HUDEP-2 (cell line): Measurements from ENCODE around the gene DOCK11.
A peak's percentile ranks its signal among the peaks of the same experiment; 100 is the strongest.
"Not testable (repeated sequence)": the region's sequence is repeated elsewhere in the genome, so short reads cannot be mapped to it uniquely, and the experiment has no call there.

Experiments
- DNase-seq, 76 experiments: peaks; one replicate each; lab custom pipeline; 2025; ENCODE audit not compliant: unreplicated experiment in 76 of 76; lab: John Stamatoyannopoulos, UW

DOCK11 gene

DNA sequence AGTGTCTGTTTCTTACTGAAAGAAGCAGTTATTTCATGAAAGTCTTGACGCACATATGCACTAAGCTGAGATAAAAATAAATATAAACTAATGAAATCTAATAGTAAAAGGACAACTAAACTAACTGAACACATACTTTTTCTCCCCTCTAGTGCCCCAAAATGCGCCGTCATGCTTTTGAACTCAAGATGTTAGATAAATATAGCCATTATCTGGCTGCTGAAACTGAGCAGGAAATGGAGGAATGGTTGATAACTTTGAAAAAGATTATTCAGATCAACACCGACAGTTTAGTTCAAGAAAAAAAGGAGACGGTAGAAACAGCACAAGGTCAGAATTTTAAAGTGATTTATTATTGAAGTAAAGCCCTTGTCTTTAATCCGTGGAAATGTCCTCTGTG, 70.2 kb downstream of the DOCK11 start:
- DNase-seq = peak in 1 of 76 experiments; percentile 0

DNA sequence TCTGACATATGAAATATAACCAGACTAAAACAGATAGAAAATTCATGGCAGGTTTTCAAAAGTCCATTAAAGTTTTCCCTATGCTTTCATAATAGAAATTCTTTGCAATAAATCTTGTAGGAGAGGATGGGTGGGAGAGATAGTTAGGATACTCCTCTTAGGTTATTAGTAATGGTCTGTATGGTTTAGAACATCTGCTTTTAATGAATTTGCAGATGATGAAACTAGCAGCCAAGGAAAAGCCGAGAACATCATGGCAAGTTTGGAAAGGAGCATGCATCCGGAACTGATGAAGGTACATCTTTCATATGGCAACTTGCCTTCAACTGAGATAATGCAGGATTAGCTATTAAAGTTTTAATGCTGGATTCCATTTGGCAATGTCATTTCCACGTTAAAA, 70.7 kb downstream of the DOCK11 start:
- DNase-seq = no peak

DNA sequence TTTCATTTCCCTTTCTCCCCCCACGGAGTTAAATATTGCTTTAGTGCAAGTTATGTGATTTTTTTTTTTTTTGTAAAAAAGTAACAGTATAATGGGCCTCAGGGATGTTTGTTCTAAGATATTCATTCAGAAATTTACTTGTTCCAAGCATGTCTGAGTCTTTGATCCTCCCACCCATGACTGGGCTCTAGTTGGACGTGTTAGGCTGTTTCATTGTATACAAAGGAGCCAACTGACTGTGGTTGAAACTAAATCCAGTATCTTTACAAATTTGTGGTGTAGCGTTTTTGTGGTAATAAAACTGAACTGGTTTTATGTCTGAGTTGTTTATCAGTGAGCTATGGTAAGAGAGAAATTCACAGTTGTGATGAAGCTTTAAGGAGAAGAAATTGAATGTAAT, 74.1 kb downstream of the DOCK11 start:
- DNase-seq = no peak

DNA sequence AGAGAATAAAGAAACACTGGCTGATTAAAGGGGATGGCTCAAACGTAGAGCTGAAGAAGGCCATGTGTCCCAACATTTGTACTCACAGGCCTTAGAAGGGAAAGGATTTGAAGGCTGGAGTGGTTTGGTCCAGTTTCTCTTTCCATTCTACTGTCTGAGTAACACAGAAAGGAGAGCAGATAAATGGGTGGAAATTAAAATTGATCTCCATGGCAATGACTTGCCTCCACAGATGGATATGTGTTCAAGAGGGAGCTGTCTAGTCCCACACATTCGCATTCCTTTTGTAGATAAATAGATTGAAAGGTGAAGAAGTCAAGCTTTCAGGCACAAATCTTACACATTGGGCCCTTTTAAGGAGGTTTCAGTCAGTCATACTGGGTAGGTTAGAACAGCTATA, 74.6 kb downstream of the DOCK11 start:
- DNase-seq = no peak

DNA sequence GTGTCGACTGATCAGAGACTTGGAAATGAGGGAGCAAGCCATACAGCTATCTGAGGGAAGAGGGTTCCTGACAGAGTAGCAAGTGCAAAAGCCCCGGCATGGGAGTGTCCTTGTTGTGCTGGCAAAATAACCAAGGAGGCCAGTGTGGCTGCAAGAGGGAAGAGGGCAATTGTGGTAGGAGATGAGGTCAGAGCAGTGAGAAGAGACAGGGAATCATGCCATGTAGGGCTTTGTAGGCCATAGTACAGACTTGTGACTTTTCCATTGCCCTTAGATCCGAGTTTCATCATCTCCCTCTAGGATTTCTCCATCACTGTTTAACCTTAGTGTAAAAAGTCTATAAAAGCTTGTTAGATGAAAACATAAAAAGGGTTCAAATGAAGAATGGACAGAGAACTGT, 76.2 kb downstream of the DOCK11 start:
- DNase-seq = no peak

DNA sequence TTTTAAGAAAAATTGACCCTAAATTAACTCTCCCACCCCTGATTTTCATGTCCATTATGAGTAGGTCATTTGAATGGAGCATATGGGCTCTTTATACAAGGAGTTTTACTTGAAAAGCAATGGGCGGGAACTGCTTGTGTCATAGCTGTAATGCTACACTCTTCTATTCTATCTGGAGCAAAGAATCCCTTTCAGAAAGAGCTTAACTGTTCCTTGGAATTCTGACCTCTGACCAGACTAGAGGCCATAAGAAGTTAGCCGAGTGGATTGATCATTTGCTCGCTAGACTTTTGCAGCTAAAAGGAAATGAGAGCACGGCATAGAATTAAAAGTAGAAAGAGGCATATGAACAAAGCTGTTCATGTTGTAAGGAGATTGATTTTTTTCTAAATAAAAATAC, 79.1 kb downstream of the DOCK11 start:
- DNase-seq = no peak

DNA sequence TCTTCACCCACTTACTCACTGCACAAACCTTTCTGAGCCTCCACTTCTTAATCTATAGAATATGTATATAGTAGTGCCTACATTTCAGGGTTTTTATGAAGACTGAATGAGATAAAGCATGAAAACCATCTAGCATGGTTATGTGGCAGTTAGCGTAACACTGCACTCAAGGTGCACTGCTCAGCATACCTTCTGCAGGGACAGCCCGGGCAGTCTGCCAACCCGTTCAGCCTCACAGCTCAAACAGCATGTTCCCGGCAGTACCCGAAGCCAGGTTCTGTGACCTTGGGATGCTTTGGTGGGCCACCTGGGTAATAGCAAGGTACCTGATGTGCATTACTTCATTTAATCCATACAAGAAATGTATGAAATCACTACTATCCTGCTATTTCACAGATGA, 81.4 kb downstream of the DOCK11 start:
- no peak for DNase-seq

DNA sequence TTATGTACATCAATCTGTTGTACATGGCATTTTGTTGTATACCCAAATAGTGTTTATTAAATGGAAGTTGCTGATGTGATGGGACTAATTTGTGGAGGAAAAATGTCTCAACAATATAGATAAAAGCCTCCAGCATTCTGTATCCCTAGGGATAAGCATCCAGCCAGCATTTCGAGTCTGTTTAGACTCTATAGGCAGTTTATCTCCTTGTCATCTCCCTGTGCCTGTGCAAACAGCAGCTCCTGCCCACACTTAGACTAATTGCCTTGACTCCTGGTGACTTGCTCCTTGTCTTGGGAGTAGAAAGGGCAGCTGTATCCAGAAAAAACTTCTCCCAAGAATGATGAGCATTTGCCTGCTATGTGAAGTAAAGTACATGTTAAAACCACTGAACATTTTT, 83.8 kb downstream of the DOCK11 start:
- no peak for DNase-seq

DNA sequence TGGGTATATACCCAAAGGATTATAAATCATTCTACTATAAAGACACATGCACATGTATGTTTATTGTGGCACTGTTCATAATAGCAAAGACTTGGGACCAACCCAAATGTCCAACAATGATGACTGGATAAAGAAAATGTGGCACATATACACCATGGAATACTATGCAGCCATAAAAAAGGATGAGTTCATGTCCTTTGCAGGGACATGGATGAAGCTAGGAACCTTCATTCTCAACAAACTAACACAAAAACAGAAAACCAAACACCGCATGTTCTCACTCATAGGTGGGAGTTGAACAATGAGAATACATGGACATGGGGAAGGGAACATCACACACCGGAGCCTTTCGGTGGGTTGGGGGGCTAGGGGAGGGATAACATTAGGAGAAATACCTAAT, 87.3 kb downstream of the DOCK11 start:
- DNase-seq = not testable (repeated sequence)

DNA sequence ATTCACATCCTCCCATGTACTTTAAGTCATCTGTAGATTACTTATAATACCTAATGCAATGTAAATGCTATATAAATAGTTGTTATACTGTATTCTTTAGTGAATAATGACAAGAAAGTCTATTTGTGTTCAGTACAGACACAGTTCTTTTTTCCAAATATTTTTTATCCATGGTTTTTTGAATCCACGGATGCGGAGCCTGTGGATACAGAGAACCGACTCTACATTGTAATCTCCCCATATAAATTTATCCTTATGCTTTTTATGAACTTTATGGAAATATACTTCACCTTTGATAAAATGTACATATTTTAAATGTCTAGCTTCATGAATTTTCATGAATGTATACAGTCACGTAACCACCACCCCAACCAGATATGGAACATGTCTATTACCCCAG, 88.2 kb downstream of the DOCK11 start:
- no peak for DNase-seq

DNA sequence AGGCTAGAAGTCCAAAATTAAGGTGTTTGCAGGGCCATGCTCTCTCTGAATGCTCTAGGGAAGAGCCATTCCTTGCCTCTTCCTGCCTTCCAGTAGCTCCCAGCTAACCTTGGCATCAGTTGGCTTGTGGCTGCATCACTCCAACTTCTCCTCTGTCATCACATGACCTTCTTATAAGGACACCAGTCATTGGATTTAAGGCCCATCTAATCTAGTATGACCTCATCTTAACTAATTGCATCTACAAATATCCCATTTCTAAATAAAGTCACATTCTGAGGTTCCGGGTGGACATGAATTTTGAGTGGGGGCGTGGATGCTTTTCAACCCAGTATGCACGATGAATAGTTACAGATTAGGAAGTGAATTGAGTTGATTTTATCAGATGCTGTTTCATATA, 89.7 kb downstream of the DOCK11 start:
- DNase-seq = no peak

DNA sequence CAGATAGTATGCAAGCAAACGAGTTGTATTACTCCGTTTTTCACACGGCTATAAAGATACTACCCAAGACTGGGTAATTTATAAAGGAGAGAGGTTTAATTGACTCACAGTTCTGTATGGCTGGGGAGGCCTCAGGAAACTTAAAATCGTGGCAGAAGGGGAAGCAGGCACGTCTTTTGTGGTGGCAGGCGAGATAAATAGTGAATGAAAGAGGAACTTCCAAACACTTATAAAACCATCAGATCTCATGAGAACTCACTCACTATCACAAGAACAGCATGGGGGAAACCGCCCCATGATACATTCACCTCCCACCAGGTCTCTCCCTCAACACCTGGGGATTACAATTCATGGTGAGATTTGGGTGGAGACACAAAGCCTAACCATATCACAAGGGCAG, 90.6 kb downstream of the DOCK11 start:
- not testable (repeated sequence) for DNase-seq

DNA sequence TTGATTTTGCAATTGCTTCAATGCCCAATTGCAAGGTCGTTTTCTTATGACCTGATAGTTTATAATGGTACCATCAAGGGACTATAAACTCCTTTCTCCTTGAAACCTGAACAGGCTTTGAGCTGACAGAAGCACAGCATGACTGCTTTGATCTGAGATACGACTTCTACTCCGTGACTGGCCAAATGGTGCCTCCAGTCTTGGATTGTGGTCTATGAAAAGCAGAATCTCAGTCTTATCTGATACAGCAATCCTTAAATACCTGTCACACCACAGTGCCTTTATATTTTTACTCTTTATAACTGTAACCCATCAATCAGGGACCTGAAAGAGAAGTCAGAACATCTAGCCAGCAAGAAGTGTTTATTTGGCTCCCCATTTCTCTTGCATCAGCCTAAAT, 93.1 kb downstream of the DOCK11 start:
- DNase-seq = no peak

DNA sequence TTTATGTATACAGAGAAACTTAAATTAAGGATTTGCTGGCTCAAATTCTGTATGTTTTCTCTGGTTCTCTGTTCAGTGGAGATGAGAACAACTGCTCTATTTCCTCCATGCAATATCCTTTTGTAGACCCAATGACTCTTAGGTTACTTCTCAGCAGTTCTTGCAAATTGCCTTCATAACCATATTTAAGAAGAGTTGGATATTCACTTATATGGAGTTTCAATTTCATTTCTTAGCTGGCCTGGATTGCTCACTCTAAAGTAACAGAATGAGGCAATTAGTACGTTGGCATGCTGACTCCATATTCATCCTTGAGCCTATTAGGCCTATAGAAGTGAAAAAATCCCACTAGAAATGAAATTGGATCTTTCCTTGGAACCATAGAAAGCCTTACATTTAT, 93.6 kb downstream of the DOCK11 start:
- no peak for DNase-seq

DNA sequence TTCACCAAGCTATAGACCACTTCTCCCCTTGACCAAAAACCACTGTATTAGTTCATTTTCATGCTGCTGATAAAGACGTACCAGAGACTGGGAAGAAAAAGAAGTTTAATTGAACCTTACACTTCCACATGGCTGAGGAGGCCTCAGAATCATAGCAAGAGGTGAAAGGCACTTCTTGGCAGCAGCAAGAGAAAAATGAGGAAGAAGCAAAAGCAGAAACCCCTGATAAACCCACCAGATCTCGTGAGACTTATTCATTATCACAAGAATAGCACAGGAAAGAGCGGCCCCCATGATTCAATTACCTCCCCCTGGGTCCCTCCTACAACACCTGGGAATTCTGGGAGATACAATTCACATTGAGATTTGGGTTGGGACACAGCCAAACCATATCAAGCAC, 97.8 kb downstream of the DOCK11 start:
- no peak for DNase-seq

DNA sequence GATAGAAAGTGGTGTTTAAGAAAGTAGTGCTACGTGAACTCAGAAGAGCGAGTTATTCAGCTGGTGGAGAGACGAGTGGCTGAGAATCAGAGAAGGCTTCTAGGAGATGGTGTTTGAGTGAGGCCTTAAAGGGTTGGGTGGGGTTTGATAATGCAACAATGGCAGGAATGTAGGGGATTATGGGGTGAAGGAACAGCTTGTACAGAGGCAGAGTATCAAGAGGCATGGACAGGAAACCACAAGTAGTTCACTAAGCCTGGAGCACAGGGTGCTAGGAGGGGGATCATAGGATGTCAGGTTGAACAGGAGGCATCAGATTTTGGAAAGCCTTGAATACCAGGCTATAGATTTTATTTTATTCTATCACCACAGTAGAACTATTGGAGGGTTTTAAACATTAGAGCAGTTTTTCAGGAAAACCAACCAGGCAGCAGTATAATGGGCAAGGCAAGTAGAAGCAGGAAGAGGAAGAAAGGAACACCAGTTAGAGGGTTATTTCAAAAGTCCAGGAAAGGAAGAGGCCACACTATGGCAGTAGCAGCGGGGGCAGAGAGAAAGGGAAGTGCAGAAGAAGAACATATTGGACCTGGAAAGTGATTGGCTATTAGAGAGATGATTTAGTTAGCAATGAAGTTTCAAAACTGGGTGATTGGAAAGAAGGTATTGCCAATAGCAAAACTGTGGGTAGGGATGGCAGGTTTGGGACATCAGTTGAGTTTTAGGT, 99.2 kb downstream of the DOCK11 start:
- DNase-seq = no peak

DNA sequence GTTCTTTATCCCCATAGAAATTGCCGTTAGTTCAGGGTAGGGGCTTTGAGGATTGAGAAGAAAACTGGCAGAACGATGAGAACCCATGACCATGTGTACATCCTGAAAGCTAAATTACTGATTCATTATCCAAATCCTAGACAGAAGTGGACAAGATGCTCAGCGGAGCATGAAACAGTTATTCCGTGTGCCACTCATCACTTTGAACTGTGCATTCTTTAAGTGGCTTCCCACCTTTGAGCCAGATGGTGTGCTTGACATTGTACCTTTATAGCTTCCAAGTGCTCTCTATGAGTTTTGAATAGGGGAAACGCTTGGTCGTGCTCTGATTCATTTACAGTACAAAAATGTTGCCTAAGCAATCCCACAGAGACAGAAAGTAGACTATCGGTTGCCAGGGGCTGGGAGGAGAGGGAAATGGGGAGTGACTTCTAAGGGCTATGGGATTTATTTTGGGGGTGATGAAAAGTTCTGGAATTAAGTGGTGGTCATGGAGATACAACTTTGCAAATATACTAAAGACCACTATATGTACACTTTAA, 100.0 kb downstream of the DOCK11 start:
- DNase-seq = no peak

DNA sequence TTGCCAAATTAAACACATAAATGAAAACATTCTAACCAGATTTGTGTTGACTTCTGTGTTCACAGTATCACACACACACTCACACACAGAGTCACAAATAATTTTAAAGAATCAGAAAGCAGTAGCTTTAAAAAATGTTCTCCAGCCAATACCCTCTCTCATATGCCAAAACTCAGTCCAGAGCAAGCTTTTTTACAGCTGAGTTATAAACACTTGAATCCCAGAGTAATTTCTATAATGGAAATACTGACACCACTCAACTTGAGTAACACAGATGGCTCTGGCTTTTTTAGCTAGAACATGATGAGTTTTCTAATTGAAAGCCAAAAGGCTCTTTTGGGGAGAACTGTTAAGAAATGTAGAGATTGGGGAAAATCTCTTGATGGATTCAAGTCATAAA, 100.8 kb downstream of the DOCK11 start:
- DNase-seq = no peak

DNA sequence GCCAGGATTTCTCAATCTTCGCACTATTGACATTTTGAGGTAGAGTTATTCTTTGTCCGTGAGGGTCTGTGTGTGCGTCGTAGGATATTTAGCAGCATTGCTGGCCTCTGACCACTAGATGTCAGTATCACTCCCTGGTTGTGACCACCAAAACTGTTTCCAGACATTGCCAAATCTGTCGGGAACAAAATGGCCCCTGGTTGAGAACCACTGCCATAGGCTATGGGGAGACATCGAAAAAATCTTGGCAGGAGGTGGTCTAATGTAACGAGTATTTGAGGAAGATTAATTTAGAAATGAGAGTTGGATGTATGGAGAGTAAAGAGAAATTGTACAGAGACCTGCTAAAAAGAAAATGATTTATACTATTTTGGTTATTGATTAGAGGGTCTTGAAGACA, 108.4 kb downstream of the DOCK11 start:
- peak in 43 of 76 experiments; percentile 0 to 56 (median 12) for DNase-seq

DNA sequence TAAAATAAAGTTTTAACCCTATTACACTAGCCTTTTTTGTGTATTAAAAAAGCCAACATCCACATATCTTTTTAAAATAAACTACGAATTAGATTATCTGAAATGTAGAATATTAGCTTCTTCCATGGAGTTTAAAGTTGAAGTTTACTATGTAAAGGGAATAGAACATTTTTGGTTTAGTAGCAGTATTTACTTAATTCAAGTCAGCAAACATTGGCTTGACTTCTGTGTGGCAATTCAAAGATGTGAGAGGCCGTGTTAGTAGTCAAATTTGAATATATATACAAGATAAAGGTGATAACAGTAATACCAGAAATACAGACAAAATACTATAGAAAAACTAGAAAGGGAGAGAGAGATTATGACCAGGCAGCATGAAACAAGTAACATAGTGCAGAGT, 116.7 kb downstream of the DOCK11 start:
- no peak for DNase-seq

DNA sequence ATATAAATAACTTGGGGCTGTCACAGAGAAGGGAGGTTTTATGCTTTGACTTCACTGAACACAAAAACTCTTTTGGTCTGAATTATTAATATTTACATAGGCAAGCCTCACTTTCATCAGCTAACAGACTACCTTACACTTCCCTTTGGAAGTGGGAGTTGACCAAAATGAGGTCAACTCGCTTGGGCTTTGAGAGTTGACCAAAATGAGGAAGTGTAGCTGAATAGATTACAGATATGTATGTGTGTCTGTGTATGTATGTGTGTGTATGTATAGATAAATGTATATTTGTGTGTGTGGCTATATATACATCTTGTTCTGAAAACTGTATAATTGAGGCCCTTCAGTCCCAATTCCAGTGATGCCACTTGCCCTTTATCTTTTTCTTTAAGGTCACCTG, 118.5 kb downstream of the DOCK11 start:
- peak in 13 of 76 experiments; percentile 0 to 45 (median 5) for DNase-seq

DNA sequence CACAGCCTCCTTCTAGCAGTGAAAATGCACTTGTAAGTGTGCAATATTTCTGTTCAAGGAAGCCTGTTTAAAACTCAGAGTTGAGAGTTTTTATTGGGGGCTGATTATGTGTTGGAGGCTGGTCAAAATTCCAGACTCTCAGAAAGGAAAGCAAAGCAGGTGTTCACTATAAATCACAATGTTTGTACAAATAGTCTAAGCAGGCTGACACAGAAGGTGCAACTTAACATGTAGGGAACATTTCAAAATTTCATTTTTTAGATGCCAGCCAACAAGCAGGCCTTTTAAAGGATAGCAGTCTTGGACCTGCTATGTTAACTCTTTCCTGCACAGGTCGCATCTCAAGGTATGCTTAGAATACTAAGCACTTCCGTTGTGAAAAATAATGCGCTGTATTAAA, 119.5 kb downstream of the DOCK11 start:
- no peak for DNase-seq
